ENCODE measurements around the gene CITED1.

GRCh38 chrX:72255445-72255844 lies 50.3 kb downstream of the CITED1 start:
- TF ChIP-seq EP300 (IDR thresholded peaks at IDR 0.05) = no peak
- TF ChIP-seq, protein P1, sequence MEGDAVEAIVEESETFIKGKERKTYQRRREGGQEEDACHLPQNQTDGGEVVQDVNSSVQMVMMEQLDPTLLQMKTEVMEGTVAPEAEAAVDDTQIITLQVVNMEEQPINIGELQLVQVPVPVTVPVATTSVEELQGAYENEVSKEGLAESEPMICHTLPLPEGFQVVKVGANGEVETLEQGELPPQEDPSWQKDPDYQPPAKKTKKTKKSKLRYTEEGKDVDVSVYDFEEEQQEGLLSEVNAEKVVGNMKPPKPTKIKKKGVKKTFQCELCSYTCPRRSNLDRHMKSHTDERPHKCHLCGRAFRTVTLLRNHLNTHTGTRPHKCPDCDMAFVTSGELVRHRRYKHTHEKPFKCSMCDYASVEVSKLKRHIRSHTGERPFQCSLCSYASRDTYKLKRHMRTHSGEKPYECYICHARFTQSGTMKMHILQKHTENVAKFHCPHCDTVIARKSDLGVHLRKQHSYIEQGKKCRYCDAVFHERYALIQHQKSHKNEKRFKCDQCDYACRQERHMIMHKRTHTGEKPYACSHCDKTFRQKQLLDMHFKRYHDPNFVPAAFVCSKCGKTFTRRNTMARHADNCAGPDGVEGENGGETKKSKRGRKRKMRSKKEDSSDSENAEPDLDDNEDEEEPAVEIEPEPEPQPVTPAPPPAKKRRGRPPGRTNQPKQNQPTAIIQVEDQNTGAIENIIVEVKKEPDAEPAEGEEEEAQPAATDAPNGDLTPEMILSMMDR (IDR thresholded peaks at IDR 0.05) = no peak
- no peak for TF ChIP-seq POLR2A (IDR thresholded peaks at IDR 0.05; ENCODE audit: low read depth)
- TF ChIP-seq POLR2AphosphoS5 (IDR thresholded peaks at IDR 0.05) = no peak
